H1 (cell line): ENCODE measurements around the gene ZBTB4. TPM values are rescaled to one million over a fixed set of nuclear protein-coding genes. Genes with fewer than 3 reads are reported as not detected.

Experiments used
- CTCF ChIA-PET: fragments of 300-600 bp; sonication (Branson Sonifier 250); formaldehyde crosslinking; loops from one replicate; lab custom pipeline; 2021; ENCODE audit not compliant: partially characterized antibody; lab: Charles Lee
- POLR2A ChIA-PET: fragments of 300-600 bp; sonication (Branson Sonifier 250); formaldehyde crosslinking; loops from one replicate; lab custom pipeline; 2021; ENCODE audit warnings: inconsistent platforms; ENCODE audit not compliant: partially characterized antibody; lab: Charles Lee
- DNase-seq, 2 experiments: peaks; one replicate each; pipeline versions ENCODE4 v3.0.0 to v3.0.0-alpha.2; 2010 to 2022; ENCODE audit warnings: low spot score in 2 of 2, low read depth in 1 of 2, mixed read lengths in 1 of 2
- FAIRE-seq: peaks from 2 replicates; lab custom pipeline; 2011; peaks lifted over from hg19 to GRCh38; lab: Jason Lieb, UNC
- H2AFZ ChIP-seq: 2 replicates; pipeline ENCODE4 v1.8.1; 2012; ENCODE audit warnings: low read length, inconsistent platforms
- H2AK5ac ChIP-seq: 2 replicates; pipeline ENCODE4 v1.6.1; 2013; ENCODE audit warnings: low read depth, low read length
- H2BK120ac ChIP-seq: replicated peaks from 2 replicates; pipeline ENCODE3; 2013; ENCODE audit warnings: low read depth, low read length, inconsistent platforms
- H2BK12ac ChIP-seq: 2 replicates; pipeline ENCODE4 v1.6.1; 2013; ENCODE audit warnings: low read depth, low read length
- H2BK15ac ChIP-seq: 2 replicates; pipeline ENCODE4 v1.6.1; 2013; ENCODE audit warnings: low read length
- H2BK20ac ChIP-seq: 2 replicates; pipeline ENCODE4 v1.6.1; 2013; ENCODE audit warnings: low read length
- H2BK5ac ChIP-seq: 2 replicates; pipeline ENCODE4 v1.6.1; 2013; ENCODE audit warnings: low read depth, low read length
- H3K14ac ChIP-seq: 2 replicates; pipeline ENCODE4 v1.6.1; 2013; ENCODE audit warnings: inconsistent platforms; ENCODE audit not compliant: insufficient read length
- H3K18ac ChIP-seq: 2 replicates; pipeline ENCODE4 v1.6.1; 2013; ENCODE audit warnings: low read length; ENCODE audit errors: extremely low read depth
- H3K23ac ChIP-seq: 2 replicates; pipeline ENCODE4 v1.6.1; 2013; ENCODE audit warnings: inconsistent platforms; ENCODE audit not compliant: insufficient read length
- H3K23me2 ChIP-seq: 2 replicates; pipeline ENCODE4 v1.6.1; 2013; ENCODE audit warnings: low read depth, low read length
- H3K27ac ChIP-seq: 2 replicates; pipeline ENCODE4 v1.6.1; 2011; ENCODE audit warnings: low read depth, low read length, inconsistent platforms
- H3K27me3 ChIP-seq, 4 experiments: replicated peaks in 1 of 4; 1 replicate in 1 of 4; 2 replicates in 3 of 4; pipeline versions ENCODE4 v1.6.1 to v1.8.1; 2011 to 2013; ENCODE audit warnings: low read length in 3 of 4, mild to moderate bottlenecking in 3 of 4, inconsistent platforms in 2 of 4, mixed read lengths in 2 of 4, moderate library complexity in 1 of 4; ENCODE audit not compliant: control insufficient read depth in 3 of 4, insufficient read depth in 3 of 4; ENCODE audit errors: extremely low read depth in 1 of 4
- H3K36me3 ChIP-seq, 4 experiments: 2 replicates each; pipeline versions ENCODE4 v1.6.1 to v1.8.1; 2011 to 2013; ENCODE audit warnings: mild to moderate bottlenecking in 4 of 4, low read length in 3 of 4, moderate library complexity in 2 of 4, control low read depth in 1 of 4, inconsistent platforms in 1 of 4; ENCODE audit not compliant: insufficient read depth in 4 of 4, control insufficient read depth in 2 of 4
- H3K4ac ChIP-seq: replicated peaks from 2 replicates; pipeline ENCODE3; 2013; ENCODE audit warnings: low read length, low read depth, mixed read lengths, inconsistent platforms; ENCODE audit not compliant: insufficient read length
- H3K4me1 ChIP-seq, 4 experiments: replicated peaks in 1 of 4; 1 replicate in 1 of 4; 2 replicates in 3 of 4; pipeline versions ENCODE4 v1.6.1 to v1.8.1; 2011 to 2013; ENCODE audit warnings: low read length in 3 of 4, inconsistent platforms in 2 of 4, mixed read lengths in 1 of 4; ENCODE audit not compliant: insufficient read depth in 4 of 4, control insufficient read depth in 3 of 4
- H3K4me2 ChIP-seq, 2 experiments: 2 replicates each; pipeline versions ENCODE4 v1.6.1 to v1.8.1; 2011 to 2013; ENCODE audit warnings: low read depth in 2 of 2, low read length in 2 of 2, control low read depth in 1 of 2, inconsistent platforms in 1 of 2, mild to moderate bottlenecking in 1 of 2; ENCODE audit not compliant: insufficient read depth in 1 of 2
- H3K4me3 ChIP-seq, 4 experiments: fragments of 200-600, 300-600 bp in 1 of 4; sonication (generic), shearing (Covaris generic), sonication (Bioruptor Twin) in 1 of 4; 2 replicates each; pipeline versions ENCODE4 v1.5.1 to v1.8.1; 2011 to 2016; ENCODE audit warnings: low read length in 4 of 4, low read depth in 3 of 4, control low read depth in 2 of 4, inconsistent platforms in 2 of 4, mild to moderate bottlenecking in 2 of 4, mixed read lengths in 1 of 4, moderate library complexity in 1 of 4; ENCODE audit not compliant: insufficient read depth in 2 of 4; ENCODE audit errors: extremely low read depth in 1 of 4
- H3K56ac ChIP-seq: replicated peaks from 2 replicates; pipeline ENCODE3; 2013; ENCODE audit warnings: low read depth, mild to moderate bottlenecking, mixed read lengths, low read length, inconsistent platforms; ENCODE audit not compliant: insufficient read length
- H3K79me1 ChIP-seq: 2 replicates; pipeline ENCODE4 v1.6.1; 2013; ENCODE audit warnings: low read depth, low read length, control low read depth
- H3K79me2 ChIP-seq, 2 experiments: 2 replicates each; pipeline versions ENCODE4 v1.6.1 to v1.8.1; 2012 to 2013; ENCODE audit warnings: low read length in 2 of 2, mild to moderate bottlenecking in 2 of 2, inconsistent platforms in 1 of 2; ENCODE audit not compliant: insufficient read depth in 2 of 2, control insufficient read depth in 1 of 2
- H3K9ac ChIP-seq, 4 experiments: replicated peaks in 1 of 4; 1 replicate in 1 of 4; 2 replicates in 3 of 4; pipeline versions ENCODE4 v1.6.1 to v1.8.1; 2011 to 2013; ENCODE audit warnings: low read depth in 3 of 4, low read length in 3 of 4, control low read depth in 2 of 4, mild to moderate bottlenecking in 2 of 4, moderate library complexity in 2 of 4, inconsistent platforms in 1 of 4; ENCODE audit errors: extremely low read depth in 1 of 4
- H3K9me3 ChIP-seq, 2 experiments: 2 replicates each; pipeline versions ENCODE4 v1.6.1 to v1.8.1; 2012 to 2013; ENCODE audit warnings: mild to moderate bottlenecking in 2 of 2, moderate library complexity in 2 of 2, control low read depth in 1 of 2, inconsistent platforms in 1 of 2, low read depth in 1 of 2, low read length in 1 of 2, mixed read lengths in 1 of 2; ENCODE audit not compliant: insufficient read depth in 2 of 2
- H4K20me1 ChIP-seq, 2 experiments: replicated peaks in 1 of 2; 2 replicates each; pipeline versions ENCODE3 to v1.8.1; 2011 to 2013; ENCODE audit warnings: inconsistent platforms in 2 of 2, low read length in 2 of 2, mild to moderate bottlenecking in 1 of 2; ENCODE audit not compliant: insufficient read depth in 2 of 2, control insufficient read depth in 1 of 2
- H4K5ac ChIP-seq: 2 replicates; pipeline ENCODE4 v1.6.1; 2013; ENCODE audit warnings: low read length, low read depth, mixed read lengths, inconsistent platforms; ENCODE audit not compliant: insufficient read length
- H4K8ac ChIP-seq: 2 replicates; pipeline ENCODE4 v1.8.0; 2013; ENCODE audit warnings: mild to moderate bottlenecking, moderate library complexity, low read length, inconsistent platforms; ENCODE audit not compliant: insufficient read depth; ENCODE audit errors: extremely low read depth
- H4K91ac ChIP-seq: replicated peaks from 2 replicates; pipeline ENCODE3; 2013; ENCODE audit warnings: low read length, mixed read lengths, inconsistent platforms; ENCODE audit not compliant: insufficient read length
- CEBPB ChIP-seq: IDR thresholded peaks from 2 replicates; pipeline ENCODE4 v1.6.1; 2012; ENCODE audit warnings: low read depth, low read length
- CTCF ChIP-seq, 3 experiments: IDR thresholded peaks; 1 replicate in 2 of 3; 2 replicates in 1 of 3; pipeline versions ENCODE4 v1.5.1 to v1.6.1; 2011; ENCODE audit warnings: low read length in 3 of 3, mild to moderate bottlenecking in 3 of 3, inconsistent platforms in 2 of 3, low read depth in 1 of 3, moderate library complexity in 1 of 3; ENCODE audit not compliant: insufficient read depth in 1 of 3; ENCODE audit errors: control extremely low read depth in 1 of 3
- E2F6 ChIP-seq: IDR thresholded peaks from 2 replicates; pipeline ENCODE4 v1.6.1; 2012; ENCODE audit warnings: inconsistent platforms
- POU5F1 ChIP-seq: IDR thresholded peaks from 2 replicates; pipeline ENCODE4 v1.6.1; 2011; ENCODE audit warnings: low read depth, mild to moderate bottlenecking, low read length, moderate library complexity
- SRF ChIP-seq: IDR thresholded peaks from 2 replicates; pipeline ENCODE4 v1.6.1; 2011; ENCODE audit warnings: mild to moderate bottlenecking, low read depth, low read length, moderate library complexity
- TAF1 ChIP-seq: IDR thresholded peaks from 2 replicates; pipeline ENCODE4 v1.6.1; 2011; ENCODE audit warnings: mild to moderate bottlenecking, low read depth, low read length
- YY1 ChIP-seq: IDR thresholded peaks from 2 replicates; pipeline ENCODE4 v1.6.1; 2011; ENCODE audit warnings: low read depth, mild to moderate bottlenecking, low read length
- WGBS, 2 experiments: shearing (Covaris generic) in 1 of 2; methylation state at CpG; one replicate each; pipeline versions ENCODE4 v1.1.6 to v1.1.7; 2013 to 2015; ENCODE audit warnings: low lambda C conversion rate in 2 of 2, mixed read lengths in 2 of 2, inconsistent platforms in 1 of 2, low coverage in 1 of 2, missing lambda C conversion rate in 1 of 2; ENCODE audit not compliant: insufficient replicate concordance in 2 of 2, insufficient coverage in 1 of 2, insufficient read length in 1 of 2; ENCODE audit errors: extremely low coverage in 1 of 2, missing lambda C conversion rate in 1 of 2; 5-methylcytosine and 5-hydroxymethylcytosine counted together
- polyA plus RNA-seq, 7 experiments: library from polyadenylated mRNA; depleted of rRNA in 3 of 7; stranded (reverse) in 5 of 7; unstranded in 2 of 7; fragments of >200 nt in 5 of 7; fragments of 200-250 nt in 2 of 7; gene quantifications; 1 replicate in 5 of 7; 2 replicates in 1 of 7; 4 replicates in 1 of 7; pipeline versions ENCODE4 v1.2.1 to v1.2.3, GENCODE V29; 2011 to 2013; ENCODE audit warnings: missing spikeins in 2 of 7, mixed read lengths in 2 of 7
- total RNA-seq: library from RNA; stranded (reverse); fragmentation: NEBNext Ultra II Directional; extraction: Animal tissue kit (Norgen Biotek cat#: 25700); gene quantifications from 2 replicates; pipeline ENCODE4 v1.2.1, GENCODE V29; 2021
- TF ChIP-seq, protein P1 (sequence below): IDR thresholded peaks from 2 replicates; pipeline ENCODE4 v1.6.1; 2011; ENCODE audit warnings: low read length, improper control_type of control experiment

The ZBTB4 gene
- total and polyA plus RNA-seq, 2 of the 8 experiments (the other 6 are each of a cell fraction or from before 2014, with no cell fraction given): 5.9 to 10.1 TPM

DNA sequence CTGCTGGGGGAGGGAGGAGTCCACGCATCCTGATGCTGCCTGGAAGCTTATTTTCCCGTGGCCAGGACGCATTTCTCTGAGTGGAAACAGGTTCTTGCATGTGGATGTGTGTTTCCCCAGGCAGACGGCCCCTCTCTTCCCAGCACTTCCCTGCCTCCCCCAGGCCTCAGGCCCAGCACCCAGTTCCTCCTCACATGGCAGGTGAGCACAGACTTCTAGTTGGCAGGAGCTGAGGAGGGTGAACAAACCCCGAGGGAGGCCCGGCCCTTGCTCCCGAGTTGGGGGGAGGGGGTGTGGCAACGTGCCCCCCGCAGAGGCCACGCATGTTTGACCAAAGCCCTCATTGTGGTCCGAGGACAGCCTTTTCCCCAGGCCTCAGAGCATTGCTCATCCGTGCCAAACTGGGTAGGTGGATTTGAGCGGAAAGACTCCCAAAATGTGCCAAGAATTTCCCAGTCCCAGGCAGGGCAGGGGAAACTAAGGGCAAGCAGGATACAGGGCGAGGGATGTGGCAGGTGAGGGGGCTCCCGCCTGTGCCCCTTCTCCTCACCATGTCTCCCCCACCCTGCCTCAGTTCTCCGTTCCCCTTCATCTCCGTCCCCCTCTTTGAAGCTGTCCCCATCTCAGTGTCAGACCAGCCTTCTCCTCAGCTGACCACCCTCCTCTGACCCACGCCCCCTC is 60.8 kb downstream of the ZBTB4 start:
- Histone ChIP-seq H4K91ac (no peak overlapping the region), H3K36me3 (peaks cover 0 to 21% (median 9%) of the 10 kb centered on the region in 4 experiments; a peak in 5 of 8 replicates), H3K4me2 (no peak overlapping the region), H3K79me1 (no peaks in the 10 kb centered on the region), H3K23me2 (peaks cover 2% of the 10 kb centered on the region; the same call in 1 of the 2 replicates), H3K27ac (no peak overlapping the region), H2BK12ac (0 out of 2 replicates have a peak overlapping the region, but pooled peaks have one; percentile 12), H3K4ac (no peak overlapping the region), H4K5ac (no peak overlapping the region), H4K8ac (no peak overlapping the region), H2BK15ac (no peak overlapping the region), H2BK5ac (no peak overlapping the region; the same call in 1 of the 2 replicates), H3K23ac (no peak overlapping the region), H3K4me1 (peaks cover 0 to 15% (median 2%) of the 10 kb centered on the region in 4 experiments; a peak in 4 of 7 replicates), H4K20me1 (peaks cover 2 to 5% of the 10 kb centered on the region in 2 experiments), H3K18ac (no peak overlapping the region), H2BK120ac (no peak overlapping the region), H3K9ac (peak overlapping the region in 1 of 4 experiments; percentile 28; a peak in 1 of 7 replicates), H2BK20ac (no peak overlapping the region), H3K56ac (no peak overlapping the region), H3K4me3 (no peak overlapping the region), H2AFZ (no peak overlapping the region), H3K9me3 (no peaks in the 10 kb centered on the region), H3K27me3 (no peaks in the 10 kb centered on the region), H3K79me2 (no peaks in the 10 kb centered on the region), H3K14ac (no peak overlapping the region), H2AK5ac (peak overlapping the region; percentile 6; the same call in 1 of the 2 replicates)
- POLR2A ChIA-PET: interaction anchor here (0.8 to 2.8 kb wide), 6 partner anchors 17 to 156 kb away, joined by 3 to 9 read pairs (median 4); partner anchors contain the start of genes TMEM102 and TNK1
- CTCF ChIA-PET: interaction anchor here (0.9 to 2.4 kb wide), 4 partner anchors 9 to 142 kb away, joined by 3 to 9 read pairs (median 3); partner anchors contain the start of gene PLSCR3
- DNase-seq: no peak
- no peak for FAIRE-seq
- 74% methylated on average over 16 of the region's 18 CpGs; no CpG with 5 or more reads in 1 of the 2 experiments for WGBS, 2 experiments
- TF ChIP-seq POU5F1: no peak
- TF ChIP-seq TAF1: no peak
- no peak for TF ChIP-seq YY1
- TF ChIP-seq SRF: no peak
- TF ChIP-seq, protein P1, sequence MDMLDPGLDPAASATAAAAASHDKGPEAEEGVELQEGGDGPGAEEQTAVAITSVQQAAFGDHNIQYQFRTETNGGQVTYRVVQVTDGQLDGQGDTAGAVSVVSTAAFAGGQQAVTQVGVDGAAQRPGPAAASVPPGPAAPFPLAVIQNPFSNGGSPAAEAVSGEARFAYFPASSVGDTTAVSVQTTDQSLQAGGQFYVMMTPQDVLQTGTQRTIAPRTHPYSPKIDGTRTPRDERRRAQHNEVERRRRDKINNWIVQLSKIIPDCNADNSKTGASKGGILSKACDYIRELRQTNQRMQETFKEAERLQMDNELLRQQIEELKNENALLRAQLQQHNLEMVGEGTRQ: no peak
- no peak for TF ChIP-seq CTCF (IDR thresholded peaks at IDR 0.05; ENCODE audit: control extremely low read depth in 1 of 3, insufficient read depth in 1 of 3, low read depth in 1 of 3, low read length in 3 of 3)
- no peak for TF ChIP-seq CEBPB
- no peak for TF ChIP-seq E2F6
